Measurements from ENCODE around the gene PCYT1A. TPM values are rescaled to one million over a fixed set of nuclear protein-coding genes. Genes with fewer than 3 reads are reported as not detected.

PCYT1A gene
- total and polyA plus RNA-seq, 2 donors (not counting 1 experiment from before 2014, with no cell fraction given) = 56.6 to 61.2 TPM

DNA sequence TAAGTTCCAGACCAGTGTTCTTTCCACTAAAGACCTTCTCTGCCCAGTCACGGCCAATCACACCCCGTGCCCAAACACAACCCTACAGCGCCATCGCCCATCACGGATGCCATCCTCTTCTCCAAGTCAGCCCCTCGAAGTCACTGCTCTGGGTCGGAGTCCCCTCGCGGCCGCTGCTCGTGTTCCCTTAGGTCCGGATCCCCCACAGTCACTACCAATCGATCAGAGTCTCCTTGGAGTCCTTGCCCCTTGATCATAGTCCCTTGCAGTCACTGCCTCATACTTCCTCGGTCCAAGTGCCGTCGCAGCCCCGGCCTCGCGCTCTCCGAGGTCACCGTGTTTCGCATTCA, 461 bp downstream of the PCYT1A start:
- Mint-ChIP-seq H3K9me3 (ENCODE audit: insufficient read depth) (no peaks in the 10 kb centered on the region), H3K27ac (peak overlapping the region; percentile 98), H3K4me1 (peaks cover 55% of the 10 kb centered on the region), H3K4me3 (peak overlapping the region; percentile 100), H3K27me3 (no peaks in the 10 kb centered on the region)
- peak overlapping the region; percentile 96 for H3K9ac ChIP-seq (ENCODE audit: low read length)
- POLR2A ChIA-PET = interaction anchor here (2.5 kb wide), 1 partner anchor 31 kb away, joined by 11 read pairs; the partner anchor contains the start of gene DYNLT2B
- peaks cover 17 to 33% of the 10 kb centered on the region in 2 donors for H3K4me1 ChIP-seq (ENCODE audit: control insufficient read depth in 2 of 2, insufficient read depth in 2 of 2, low read length in 2 of 2)
- H3K9me3 ChIP-seq (ENCODE audit: control extremely low read depth in 1 of 3, control insufficient read depth in 2 of 3, insufficient read depth in 1 of 3, low read length in 2 of 3) = no peaks in the 10 kb centered on the region
- 0% methylated on average over 22 of the region's 22 CpGs for WGBS (ENCODE audit: insufficient coverage)
- CTCF ChIA-PET = no interaction called here
- ATAC-seq (ENCODE audit: low read depth) = peak; percentile 16
- intact Hi-C loops (cut with micrococcal nuclease) = loop anchor here (1.0 kb wide), 2 partner anchors 31 to 281 kb away; partner anchors contain the start of genes DYNLT2B, FBXO45 and WDR53
- TF ChIP-seq, protein P1, sequence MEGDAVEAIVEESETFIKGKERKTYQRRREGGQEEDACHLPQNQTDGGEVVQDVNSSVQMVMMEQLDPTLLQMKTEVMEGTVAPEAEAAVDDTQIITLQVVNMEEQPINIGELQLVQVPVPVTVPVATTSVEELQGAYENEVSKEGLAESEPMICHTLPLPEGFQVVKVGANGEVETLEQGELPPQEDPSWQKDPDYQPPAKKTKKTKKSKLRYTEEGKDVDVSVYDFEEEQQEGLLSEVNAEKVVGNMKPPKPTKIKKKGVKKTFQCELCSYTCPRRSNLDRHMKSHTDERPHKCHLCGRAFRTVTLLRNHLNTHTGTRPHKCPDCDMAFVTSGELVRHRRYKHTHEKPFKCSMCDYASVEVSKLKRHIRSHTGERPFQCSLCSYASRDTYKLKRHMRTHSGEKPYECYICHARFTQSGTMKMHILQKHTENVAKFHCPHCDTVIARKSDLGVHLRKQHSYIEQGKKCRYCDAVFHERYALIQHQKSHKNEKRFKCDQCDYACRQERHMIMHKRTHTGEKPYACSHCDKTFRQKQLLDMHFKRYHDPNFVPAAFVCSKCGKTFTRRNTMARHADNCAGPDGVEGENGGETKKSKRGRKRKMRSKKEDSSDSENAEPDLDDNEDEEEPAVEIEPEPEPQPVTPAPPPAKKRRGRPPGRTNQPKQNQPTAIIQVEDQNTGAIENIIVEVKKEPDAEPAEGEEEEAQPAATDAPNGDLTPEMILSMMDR (IDR thresholded peaks at IDR 0.05) = no peak
- TF ChIP-seq EZH2 (IDR thresholded peaks at IDR 0.05; ENCODE audit: borderline replicate concordance, insufficient read depth, low read depth, low read length, poor library complexity, severe bottlenecking) = no peak
- H3K4me3 ChIP-seq (ENCODE audit: control extremely low read depth in 1 of 5, extremely low read depth in 1 of 5, insufficient read depth in 1 of 5, low read depth in 2 of 5, low read length in 4 of 5) = peak overlapping the region; percentile 68 to 98 (median 96)
- no peaks in the 10 kb centered on the region for H3K27me3 ChIP-seq (replicated peaks in 1 of 4; ENCODE audit: control extremely low read depth in 1 of 4, control insufficient read depth in 3 of 4, insufficient read depth in 4 of 4, low read length in 3 of 4)
- peaks cover 32% of the 10 kb centered on the region for H3K79me2 ChIP-seq (ENCODE audit: control insufficient read depth, insufficient read depth, low read length)
- H3K36me3 ChIP-seq (replicated peaks in 1 of 2; ENCODE audit: control extremely low read depth in 1 of 2, control insufficient read depth in 1 of 2, extremely low read depth in 1 of 2, insufficient read depth in 2 of 2, low read length in 1 of 2) = no peaks in the 10 kb centered on the region
- peak overlapping the region; percentile 70 to 92 for H3K27ac ChIP-seq (ENCODE audit: low read length in 2 of 2)
- H3K4me2 ChIP-seq (replicated peaks; ENCODE audit: low read depth, low read length, poor library complexity, severe bottlenecking) = peak overlapping the region; percentile 87
- H4K20me1 ChIP-seq (ENCODE audit: control insufficient read depth, insufficient read depth, low read length, poor library complexity, severe bottlenecking) = no peaks in the 10 kb centered on the region
- no peak for DNase-seq
- H2AFZ ChIP-seq (ENCODE audit: insufficient read depth, low read depth, low read length, poor library complexity, severe bottlenecking) = peak overlapping the region; percentile 96

DNA sequence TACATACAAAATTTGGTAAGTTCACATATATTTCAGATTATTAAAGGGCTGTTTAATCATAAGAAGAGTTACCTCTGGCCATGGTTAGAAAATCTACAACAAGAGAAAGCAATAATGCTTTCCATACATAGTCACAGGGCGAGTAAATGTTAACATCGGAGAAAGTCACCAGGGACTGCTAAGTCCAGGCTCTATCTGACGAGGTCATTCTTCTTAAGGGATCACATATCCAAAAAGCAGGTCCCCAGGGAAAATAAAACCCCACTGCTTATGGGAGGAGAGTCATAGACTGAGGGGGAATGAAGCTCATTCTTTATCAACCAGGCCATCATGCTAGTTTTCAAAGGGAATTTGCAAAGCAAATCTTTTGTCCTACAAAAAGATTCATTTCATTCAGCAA, 3.1 kb downstream of the PCYT1A start:
- no peak for ATAC-seq (ENCODE audit: low read depth)
- no peak overlapping the region for H2AFZ ChIP-seq (ENCODE audit: insufficient read depth, low read depth, low read length, poor library complexity, severe bottlenecking)
- ChIA-PET POLR2A (interaction anchor here (0.6 kb wide), 1 partner anchor 45 kb away, joined by 3 read pairs; no protein-coding TSS in a partner anchor), CTCF (interaction anchor here (0.5 kb wide), 1 partner anchor 217 kb away, joined by 3 read pairs; no protein-coding TSS in a partner anchor)
- intact Hi-C loops (cut with micrococcal nuclease) = no loop called here
- H3K36me3 ChIP-seq (replicated peaks in 1 of 2; ENCODE audit: control extremely low read depth in 1 of 2, control insufficient read depth in 1 of 2, extremely low read depth in 1 of 2, insufficient read depth in 2 of 2, low read length in 1 of 2) = peaks cover 0 to 1% of the 10 kb centered on the region in 2 experiments
- no peak overlapping the region for H3K4me3 Mint-ChIP-seq
- H3K27me3 Mint-ChIP-seq = no peaks in the 10 kb centered on the region
- peaks cover 17 to 25% of the 10 kb centered on the region in 2 donors for H3K4me1 ChIP-seq (ENCODE audit: control insufficient read depth in 2 of 2, insufficient read depth in 2 of 2, low read length in 2 of 2)
- no peak overlapping the region for H3K4me2 ChIP-seq (replicated peaks; ENCODE audit: low read depth, low read length, poor library complexity, severe bottlenecking)
- DNase-seq = no peak
- no peaks in the 10 kb centered on the region for H3K9me3 ChIP-seq (ENCODE audit: control extremely low read depth in 1 of 3, control insufficient read depth in 2 of 3, insufficient read depth in 1 of 3, low read length in 2 of 3)
- no peaks in the 10 kb centered on the region for H3K9me3 Mint-ChIP-seq (ENCODE audit: insufficient read depth)
- H3K27me3 ChIP-seq (replicated peaks in 1 of 4; ENCODE audit: control extremely low read depth in 1 of 4, control insufficient read depth in 3 of 4, insufficient read depth in 4 of 4, low read length in 3 of 4) = no peaks in the 10 kb centered on the region
- peaks cover 50% of the 10 kb centered on the region for H3K79me2 ChIP-seq (ENCODE audit: control insufficient read depth, insufficient read depth, low read length)
- peaks cover 61% of the 10 kb centered on the region for H3K4me1 Mint-ChIP-seq
- H3K27ac ChIP-seq (ENCODE audit: low read length in 2 of 2) = peak overlapping the region in 1 of 2 donors; percentile 10
- H3K27ac Mint-ChIP-seq = peak overlapping the region; percentile 3
- TF ChIP-seq EZH2 (IDR thresholded peaks at IDR 0.05; ENCODE audit: borderline replicate concordance, insufficient read depth, low read depth, low read length, poor library complexity, severe bottlenecking) = no peak
- TF ChIP-seq, protein P1 (IDR thresholded peaks at IDR 0.05) = no peak
- WGBS (ENCODE audit: insufficient coverage) = no CpG with 5 or more reads among the region's 3 CpGs
- no peaks in the 10 kb centered on the region for H4K20me1 ChIP-seq (ENCODE audit: control insufficient read depth, insufficient read depth, low read length, poor library complexity, severe bottlenecking)
- H3K9ac ChIP-seq (ENCODE audit: low read length) = no peak overlapping the region
- no peak overlapping the region for H3K4me3 ChIP-seq (ENCODE audit: control extremely low read depth in 1 of 5, extremely low read depth in 1 of 5, insufficient read depth in 1 of 5, low read depth in 2 of 5, low read length in 4 of 5)

All from B cell (primary cell).